Fibroblast of villous mesenchyme (primary cell): ENCODE results near the gene AKR1C3. TPM values are rescaled to one million over a fixed set of nuclear protein-coding genes. Genes with fewer than 3 reads are reported as not detected.
A peak's percentile ranks its signal among the peaks of the same experiment; 100 is the strongest.

ENCODE experiments used
- DNase-seq: peaks from one replicate; pipeline ENCODE4 v3.0.0-alpha.2; 2010; ENCODE audit warnings: low read depth
- H3K4me3 ChIP-seq: 2 replicates; pipeline ENCODE4 v1.5.1; 2011; ENCODE audit warnings: low read depth, mild to moderate bottlenecking, low read length
- total RNA-seq: library from RNA; depleted of rRNA; stranded (reverse); fragments of >200 nt; gene quantifications from 2 replicates; pipeline ENCODE4 v1.2.3, GENCODE V29; 2012
- TF ChIP-seq, protein P1 (sequence below): IDR thresholded peaks from 2 replicates; pipeline ENCODE4 v1.5.1; 2012; ENCODE audit warnings: low read depth, mild to moderate bottlenecking, low read length; ENCODE audit not compliant: insufficient read depth

Gene AKR1C3
- total RNA-seq, 1 donor: 16.4 TPM

DNA sequence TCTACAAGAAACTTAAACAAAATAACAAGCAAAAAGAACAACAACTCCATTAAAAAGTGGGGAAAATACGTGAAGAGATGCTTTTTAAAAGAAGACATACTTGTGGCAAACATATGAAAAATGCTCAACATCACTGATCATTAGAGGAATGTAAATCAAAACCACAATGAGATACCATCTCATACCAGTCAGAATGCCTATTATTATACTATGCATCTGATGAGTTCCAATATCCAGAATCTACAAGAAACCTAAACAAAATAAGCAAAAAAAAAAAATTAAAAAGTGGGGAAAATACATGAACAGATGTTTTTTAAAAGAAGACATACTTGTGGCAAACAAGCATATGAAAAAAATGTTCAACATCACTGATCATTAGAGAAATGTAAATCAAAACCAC is 29.6 kb upstream of the AKR1C3 start:
- DNase-seq: peak; percentile 43
- no peak overlapping the region for H3K4me3 ChIP-seq
- TF ChIP-seq, protein P1, sequence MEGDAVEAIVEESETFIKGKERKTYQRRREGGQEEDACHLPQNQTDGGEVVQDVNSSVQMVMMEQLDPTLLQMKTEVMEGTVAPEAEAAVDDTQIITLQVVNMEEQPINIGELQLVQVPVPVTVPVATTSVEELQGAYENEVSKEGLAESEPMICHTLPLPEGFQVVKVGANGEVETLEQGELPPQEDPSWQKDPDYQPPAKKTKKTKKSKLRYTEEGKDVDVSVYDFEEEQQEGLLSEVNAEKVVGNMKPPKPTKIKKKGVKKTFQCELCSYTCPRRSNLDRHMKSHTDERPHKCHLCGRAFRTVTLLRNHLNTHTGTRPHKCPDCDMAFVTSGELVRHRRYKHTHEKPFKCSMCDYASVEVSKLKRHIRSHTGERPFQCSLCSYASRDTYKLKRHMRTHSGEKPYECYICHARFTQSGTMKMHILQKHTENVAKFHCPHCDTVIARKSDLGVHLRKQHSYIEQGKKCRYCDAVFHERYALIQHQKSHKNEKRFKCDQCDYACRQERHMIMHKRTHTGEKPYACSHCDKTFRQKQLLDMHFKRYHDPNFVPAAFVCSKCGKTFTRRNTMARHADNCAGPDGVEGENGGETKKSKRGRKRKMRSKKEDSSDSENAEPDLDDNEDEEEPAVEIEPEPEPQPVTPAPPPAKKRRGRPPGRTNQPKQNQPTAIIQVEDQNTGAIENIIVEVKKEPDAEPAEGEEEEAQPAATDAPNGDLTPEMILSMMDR: no peak

DNA sequence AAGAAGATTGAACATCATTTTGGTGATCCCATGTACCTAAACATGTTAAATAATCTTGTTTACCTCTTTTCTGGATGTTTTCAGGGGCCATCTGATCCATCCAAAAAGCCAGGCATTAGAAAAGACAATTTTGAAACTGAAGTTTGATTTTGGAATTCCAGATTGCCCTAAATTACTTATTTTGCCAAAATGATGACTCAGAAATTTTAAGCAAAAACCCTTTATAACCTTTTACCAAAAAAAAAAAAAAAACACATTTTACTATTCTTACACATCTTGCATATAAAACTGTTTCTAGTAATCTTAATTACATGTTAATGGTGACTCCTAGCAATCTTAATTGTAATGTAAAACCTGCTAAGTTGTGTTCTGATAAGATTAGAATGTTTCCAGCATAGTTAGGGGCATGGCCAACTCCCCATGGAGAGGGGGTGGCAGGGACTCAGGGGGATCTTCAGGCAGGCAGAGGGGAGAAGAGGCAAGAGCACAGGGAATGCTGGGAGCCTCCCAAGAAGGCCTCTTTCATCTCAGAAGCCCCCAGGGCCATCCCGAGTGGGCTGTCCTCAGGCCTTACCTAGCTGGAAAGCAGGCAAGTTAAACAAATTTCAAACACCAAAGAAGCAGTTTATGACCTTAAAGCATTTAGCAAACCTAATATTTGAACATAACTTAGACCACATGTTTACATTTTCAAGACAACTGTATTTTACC is 25.8 kb upstream of the AKR1C3 start:
- peak; percentile 21 for DNase-seq
- H3K4me3 ChIP-seq: no peak overlapping the region
- TF ChIP-seq, protein P1: no peak

DNA sequence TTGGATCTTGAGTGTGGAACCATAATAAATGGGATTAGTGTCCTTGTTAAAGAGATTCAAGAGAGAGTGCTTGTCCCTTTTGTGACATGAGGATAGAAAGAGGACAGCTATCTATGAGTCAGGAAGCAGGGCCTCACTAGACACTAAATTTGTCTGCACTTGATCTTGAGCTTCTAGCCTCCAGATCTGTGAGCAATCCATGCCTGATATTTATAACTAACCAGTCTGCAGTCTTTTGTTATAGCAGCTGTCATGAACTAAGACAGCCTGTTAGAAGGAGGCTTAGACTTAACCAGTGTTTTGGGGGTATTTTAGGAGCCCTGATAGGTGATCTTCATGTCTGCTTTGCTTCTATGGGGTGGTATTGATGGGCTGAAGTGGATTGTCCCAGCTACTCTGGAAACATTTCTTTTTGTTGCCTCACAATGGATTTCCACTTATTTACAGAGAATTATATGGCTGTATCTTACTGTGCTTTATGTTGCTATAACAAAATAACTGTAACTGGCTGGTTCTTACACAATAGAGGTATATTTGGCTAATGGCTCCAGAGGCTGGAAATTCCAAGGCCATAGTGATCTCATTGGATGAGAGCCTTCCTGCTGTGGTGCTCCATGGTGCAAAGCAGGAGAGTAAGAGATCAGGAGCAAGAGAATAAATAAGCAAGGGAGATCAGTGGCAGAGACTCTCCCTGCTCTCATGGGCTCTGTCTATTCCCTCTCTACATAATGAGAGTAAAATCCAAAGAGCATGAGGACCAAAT is 23.4 kb upstream of the AKR1C3 start:
- DNase-seq: peak; percentile 48
- TF ChIP-seq, protein P1: no peak
- H3K4me3 ChIP-seq: no peak overlapping the region

DNA sequence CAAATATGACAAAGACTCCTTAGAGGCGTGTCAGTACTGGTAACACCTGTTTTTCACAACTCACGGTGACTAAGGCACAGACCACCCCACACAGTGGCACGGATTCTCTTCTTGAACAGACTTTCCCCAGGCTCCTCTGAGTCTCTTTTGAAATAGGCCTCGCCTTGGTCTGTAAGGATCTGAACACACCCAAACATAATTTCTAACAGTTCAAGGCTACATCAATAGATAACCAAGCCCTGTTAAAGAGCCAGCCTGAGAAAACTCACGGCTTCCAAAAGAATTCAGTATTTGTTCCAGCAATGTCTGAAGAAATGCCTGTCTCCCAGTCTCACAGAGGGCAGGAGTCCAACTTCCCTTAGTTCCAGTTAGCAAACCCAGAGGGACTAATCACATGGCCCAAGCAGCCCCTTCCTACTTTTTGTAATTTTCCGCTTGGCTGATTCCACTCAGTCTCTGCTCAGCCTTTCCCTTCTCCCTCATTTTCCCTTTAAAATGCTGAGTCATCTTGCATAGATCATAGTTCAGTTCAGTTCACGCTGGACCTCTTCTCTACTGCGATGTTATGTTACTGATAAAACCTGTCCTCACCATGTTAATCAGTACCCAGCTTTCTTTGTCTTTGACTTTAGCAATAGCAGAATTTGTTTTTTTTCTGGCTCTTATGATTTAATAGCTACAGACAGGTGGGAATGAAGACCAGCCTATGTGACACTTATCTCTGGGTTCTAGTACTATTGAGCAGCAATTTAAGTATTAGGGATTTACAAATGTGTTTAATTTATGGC is 22.6 kb upstream of the AKR1C3 start:
- TF ChIP-seq, protein P1: no peak
- DNase-seq: peak; percentile 97
- H3K4me3 ChIP-seq: no peak overlapping the region

DNA sequence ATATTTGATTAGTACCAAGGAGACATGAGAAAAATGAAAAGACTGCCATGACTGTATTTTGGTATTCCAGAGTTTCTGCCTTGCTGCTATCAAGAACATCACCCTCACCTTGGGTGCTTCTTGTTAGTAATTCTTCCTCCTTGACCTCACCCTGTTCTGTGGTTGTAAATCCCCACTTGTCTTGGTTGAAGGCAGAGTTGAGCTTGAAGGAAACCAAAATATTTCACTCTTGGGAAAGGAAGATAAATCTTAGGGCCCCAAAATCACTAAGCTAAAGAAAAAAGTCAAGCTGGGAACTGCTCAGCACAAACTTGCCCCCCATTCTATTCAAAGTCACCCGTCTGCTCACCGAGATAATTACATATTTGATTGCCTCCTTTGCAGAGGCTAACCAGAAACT is 20.6 kb upstream of the AKR1C3 start:
- no peak for DNase-seq
- TF ChIP-seq, protein P1: no peak
- no peak overlapping the region for H3K4me3 ChIP-seq

DNA sequence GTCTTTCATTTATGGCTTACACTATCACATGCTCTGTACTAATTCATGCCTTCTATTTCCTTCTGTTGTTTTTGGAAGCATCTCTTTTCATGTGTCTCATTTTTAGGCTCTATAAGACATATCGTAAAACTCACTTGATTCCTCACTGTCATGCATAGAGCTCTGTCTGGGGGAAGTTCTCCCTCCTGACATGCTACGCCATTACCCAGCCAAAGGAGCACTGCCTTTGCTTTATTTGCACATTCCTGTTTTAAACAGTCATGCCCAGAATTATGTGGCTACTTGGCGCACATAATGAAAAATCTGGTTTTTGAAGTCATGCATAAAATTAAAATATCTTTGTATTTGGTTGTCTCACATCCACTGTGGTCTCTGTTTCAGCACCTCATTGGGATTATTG is 17.6 kb upstream of the AKR1C3 start:
- H3K4me3 ChIP-seq: no peak overlapping the region
- peak; percentile 20 for DNase-seq
- TF ChIP-seq, protein P1: no peak
